ENCODE results near the gene IQCC. TPM values are rescaled to one million over a fixed set of nuclear protein-coding genes. Genes with fewer than 3 reads are reported as not detected.

IQCC gene
- total RNA-seq, 1 donor from 2014 or later: 1.9 TPM

GRCh38 chr1:32198237-32199042, 7.0 kb upstream of the IQCC start:
- no peak for TF ChIP-seq CTCF (IDR thresholded peaks at IDR 0.05; ENCODE audit: unreplicated experiment)
- peaks cover 33% of the 10 kb centered on the region for H3K36me3 Mint-ChIP-seq (ENCODE audit: low read depth, unreplicated experiment)
- no peak for DNase-seq (ENCODE audit: low spot score)
- H3K27me3 Mint-ChIP-seq (ENCODE audit: unreplicated experiment): peaks cover 16% of the 10 kb centered on the region
- no peaks in the 10 kb centered on the region for H3K9me3 Mint-ChIP-seq (ENCODE audit: unreplicated experiment)
- no peak overlapping the region for H3K27ac Mint-ChIP-seq (ENCODE audit: unreplicated experiment)
- H3K4me1 Mint-ChIP-seq (ENCODE audit: unreplicated experiment): peaks cover 40% of the 10 kb centered on the region
- peak overlapping the region; percentile 84 for H3K4me3 Mint-ChIP-seq (ENCODE audit: unreplicated experiment)

GRCh38 chr1:32199043-32199716, 6.3 kb upstream of the IQCC start:
- Mint-ChIP-seq H3K4me3 (ENCODE audit: unreplicated experiment) (no peak overlapping the region), H3K9me3 (ENCODE audit: unreplicated experiment) (no peaks in the 10 kb centered on the region), H3K27me3 (ENCODE audit: unreplicated experiment) (peaks cover 18% of the 10 kb centered on the region), H3K36me3 (ENCODE audit: low read depth, unreplicated experiment) (peaks cover 27% of the 10 kb centered on the region), H3K4me1 (ENCODE audit: unreplicated experiment) (peaks cover 40% of the 10 kb centered on the region), H3K27ac (ENCODE audit: unreplicated experiment) (no peak overlapping the region)
- DNase-seq (ENCODE audit: low spot score): no peak
- no peak for TF ChIP-seq CTCF (IDR thresholded peaks at IDR 0.05; ENCODE audit: unreplicated experiment)

GRCh38 chr1:32199717-32200072, 5.8 kb upstream of the IQCC start:
- Mint-ChIP-seq H3K4me3 (ENCODE audit: unreplicated experiment) (peak overlapping the region; percentile 42), H3K36me3 (ENCODE audit: low read depth, unreplicated experiment) (peaks cover 22% of the 10 kb centered on the region), H3K27ac (ENCODE audit: unreplicated experiment) (no peak overlapping the region), H3K4me1 (ENCODE audit: unreplicated experiment) (peaks cover 40% of the 10 kb centered on the region), H3K27me3 (ENCODE audit: unreplicated experiment) (peaks cover 20% of the 10 kb centered on the region), H3K9me3 (ENCODE audit: unreplicated experiment) (no peaks in the 10 kb centered on the region)
- no peak for DNase-seq (ENCODE audit: low spot score)
- TF ChIP-seq CTCF (IDR thresholded peaks at IDR 0.05; ENCODE audit: unreplicated experiment): no peak

- peak within 1 kb of the TSS; percentile 92 for H3K4me3 Mint-ChIP-seq (ENCODE audit: unreplicated experiment)
- peak within 1 kb of the TSS; percentile 57 for H3K27ac Mint-ChIP-seq (ENCODE audit: unreplicated experiment)
- peaks cover 20% of the 10 kb centered on the region for H3K27me3 Mint-ChIP-seq (ENCODE audit: unreplicated experiment)
- peaks cover 22% of the 10 kb centered on the region for H3K36me3 Mint-ChIP-seq (ENCODE audit: low read depth, unreplicated experiment)
- TF ChIP-seq CTCF (IDR thresholded peaks at IDR 0.05; ENCODE audit: unreplicated experiment): no peak
- DNase-seq (ENCODE audit: low spot score): peak; percentile 44
- H3K4me1 Mint-ChIP-seq (ENCODE audit: unreplicated experiment): peaks cover 36% of the 10 kb centered on the region
- H3K9me3 Mint-ChIP-seq (ENCODE audit: unreplicated experiment): no peaks in the 10 kb centered on the region
Measured at GRCh38 chr1:32200226-32201010, 5.1 kb upstream of the IQCC start, which contains the start of gene CCDC28B. CCDC28B (plus strand) TSS chr1:32200595; CDS start chr1:32201936, 1,341 bp downstream.
